DMS79 (cell line): ENCODE results near the gene CDK5R2.

Experiments used
- DNase-seq: peaks from one replicate; lab custom pipeline; 2025; lab: John Stamatoyannopoulos, UW

Gene CDK5R2

GRCh38 chr2:218986148-218986761 is 26.8 kb downstream of the CDK5R2 start:
- no peak for DNase-seq

GRCh38 chr2:218988164-218988563 is 28.7 kb downstream of the CDK5R2 start:
- DNase-seq, result no peak

- no peak for DNase-seq
These were observed 29.2 kb downstream of the CDK5R2 start for GRCh38 chr2:218988650-218989049.

- no peak for DNase-seq
These were observed 30.6 kb downstream of the CDK5R2 start for GRCh38 chr2:218990052-218990451.

- no peak for DNase-seq
These were observed 31.1 kb downstream of the CDK5R2 start for GRCh38 chr2:218990612-218991011.

- no peak for DNase-seq
These were observed 32.3 kb downstream of the CDK5R2 start for GRCh38 chr2:218991674-218992168.

- DNase-seq, result no peak
These were observed 32.7 kb downstream of the CDK5R2 start for GRCh38 chr2:218992196-218992595.

GRCh38 chr2:218992703-218993344 is 33.4 kb downstream of the CDK5R2 start:
- DNase-seq, result peak; percentile 39

- DNase-seq, result peak; percentile 39
These were observed 34.2 kb downstream of the CDK5R2 start, which contains the start of gene CRYBA2 for GRCh38 chr2:218993345-218994315. Gene CRYBA2, minus strand, starts transcription at chr2:218993422. Its CDS starts 246 bp downstream, at chr2:218993176.

- DNase-seq, result no peak
These were observed 36.1 kb downstream of the CDK5R2 start for GRCh38 chr2:218995561-218995960.

- DNase-seq, result peak; percentile 58
These were observed 36.7 kb downstream of the CDK5R2 start for GRCh38 chr2:218995972-218996711.

- peak; percentile 2 for DNase-seq
These were observed 37.5 kb downstream of the CDK5R2 start for GRCh38 chr2:218996937-218997336.

- no peak for DNase-seq
These were observed 38.3 kb downstream of the CDK5R2 start for GRCh38 chr2:218997731-218998130.

- DNase-seq, result no peak
These were observed 39.0 kb downstream of the CDK5R2 start for GRCh38 chr2:218998414-218999002.

GRCh38 chr2:218999021-218999880 is 39.8 kb downstream of the CDK5R2 start:
- DNase-seq, result no peak

- peak; percentile 69 for DNase-seq
These were observed 40.6 kb downstream of the CDK5R2 start for GRCh38 chr2:218999881-219000568.

- peak; percentile 14 for DNase-seq
These were observed 41.1 kb downstream of the CDK5R2 start for GRCh38 chr2:219000569-219000960.

- peak; percentile 26 for DNase-seq
These were observed 41.7 kb downstream of the CDK5R2 start for GRCh38 chr2:219001100-219001576.

- DNase-seq, result peak; percentile 91
These were observed 42.3 kb downstream of the CDK5R2 start for GRCh38 chr2:219001577-219002394.
